IMR-90 (cell line): Measurements from ENCODE around the gene DNAJC3.

ENCODE experiments used
- FOS ChIP-seq: fragments of 150-350 bp; IDR thresholded peaks from 2 replicates; pipeline ENCODE4 v1.6.1; 2016; ENCODE audit warnings: low read depth, low read length
- MAFK ChIP-seq: IDR thresholded peaks from 2 replicates; pipeline ENCODE4 v1.6.1; 2012; ENCODE audit warnings: low read depth, low read length, improper control_type of control experiment
- MXI1 ChIP-seq: IDR thresholded peaks from 2 replicates; pipeline ENCODE4 v1.6.1; 2012; ENCODE audit warnings: low read depth, mild to moderate bottlenecking, low read length, moderate library complexity, borderline replicate concordance
- NFE2L2 ChIP-seq: fragments of 150-350 bp; IDR thresholded peaks from 2 replicates; pipeline ENCODE4 v1.6.1; 2016; ENCODE audit warnings: low read depth, mild to moderate bottlenecking, low read length
- POLR2A ChIP-seq: IDR thresholded peaks from 2 replicates; pipeline ENCODE4 v1.6.1; 2012; ENCODE audit warnings: mild to moderate bottlenecking, low read depth, low read length
- RAD21 ChIP-seq: IDR thresholded peaks from 2 replicates; pipeline ENCODE4 v1.6.1; 2012; ENCODE audit warnings: low read length, improper control_type of control experiment
- RFX5 ChIP-seq: IDR thresholded peaks from 2 replicates; pipeline ENCODE4 v1.8.0; 2012; ENCODE audit warnings: low read depth, mild to moderate bottlenecking, low read length, moderate library complexity
- SMC3 ChIP-seq: fragments of 150-350 bp; IDR thresholded peaks from 2 replicates; pipeline ENCODE4 v1.6.1; 2016; ENCODE audit warnings: low read depth, mild to moderate bottlenecking, antibody characterized with exemption, low read length, moderate library complexity
- TF ChIP-seq, protein P1 (sequence below): conservative IDR thresholded peaks from 2 replicates; pipeline ENCODE4 v1.5.1; 2012; ENCODE audit warnings: mild to moderate bottlenecking, low read depth, low read length, improper control_type of control experiment
- TF ChIP-seq, protein P2 (sequence below): fragments of 150-350 bp; IDR thresholded peaks from 2 replicates; pipeline ENCODE4 v1.6.1; 2017; ENCODE audit warnings: mild to moderate bottlenecking, antibody characterized with exemption, low read length, low read depth
- TF ChIP-seq, protein P3 (sequence below): fragments of 150-350 bp; IDR thresholded peaks from 2 replicates; pipeline ENCODE4 v1.6.1; 2016; ENCODE audit warnings: low read depth, mild to moderate bottlenecking, low read length, moderate library complexity, borderline replicate concordance

GRCh38 chr13:95660981-95661581, 15.9 kb upstream of the DNAJC3 start:
- TF ChIP-seq, protein P1, sequence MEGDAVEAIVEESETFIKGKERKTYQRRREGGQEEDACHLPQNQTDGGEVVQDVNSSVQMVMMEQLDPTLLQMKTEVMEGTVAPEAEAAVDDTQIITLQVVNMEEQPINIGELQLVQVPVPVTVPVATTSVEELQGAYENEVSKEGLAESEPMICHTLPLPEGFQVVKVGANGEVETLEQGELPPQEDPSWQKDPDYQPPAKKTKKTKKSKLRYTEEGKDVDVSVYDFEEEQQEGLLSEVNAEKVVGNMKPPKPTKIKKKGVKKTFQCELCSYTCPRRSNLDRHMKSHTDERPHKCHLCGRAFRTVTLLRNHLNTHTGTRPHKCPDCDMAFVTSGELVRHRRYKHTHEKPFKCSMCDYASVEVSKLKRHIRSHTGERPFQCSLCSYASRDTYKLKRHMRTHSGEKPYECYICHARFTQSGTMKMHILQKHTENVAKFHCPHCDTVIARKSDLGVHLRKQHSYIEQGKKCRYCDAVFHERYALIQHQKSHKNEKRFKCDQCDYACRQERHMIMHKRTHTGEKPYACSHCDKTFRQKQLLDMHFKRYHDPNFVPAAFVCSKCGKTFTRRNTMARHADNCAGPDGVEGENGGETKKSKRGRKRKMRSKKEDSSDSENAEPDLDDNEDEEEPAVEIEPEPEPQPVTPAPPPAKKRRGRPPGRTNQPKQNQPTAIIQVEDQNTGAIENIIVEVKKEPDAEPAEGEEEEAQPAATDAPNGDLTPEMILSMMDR, result peak; percentile 67
- TF ChIP-seq, protein P2, sequence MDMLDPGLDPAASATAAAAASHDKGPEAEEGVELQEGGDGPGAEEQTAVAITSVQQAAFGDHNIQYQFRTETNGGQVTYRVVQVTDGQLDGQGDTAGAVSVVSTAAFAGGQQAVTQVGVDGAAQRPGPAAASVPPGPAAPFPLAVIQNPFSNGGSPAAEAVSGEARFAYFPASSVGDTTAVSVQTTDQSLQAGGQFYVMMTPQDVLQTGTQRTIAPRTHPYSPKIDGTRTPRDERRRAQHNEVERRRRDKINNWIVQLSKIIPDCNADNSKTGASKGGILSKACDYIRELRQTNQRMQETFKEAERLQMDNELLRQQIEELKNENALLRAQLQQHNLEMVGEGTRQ, result no peak
- TF ChIP-seq NFE2L2 (no peak), POLR2A (no peak), FOS (no peak), SMC3 (peak; percentile 74), RAD21 (peak; percentile 65), RFX5 (no peak), MXI1 (no peak), MAFK (no peak)
- TF ChIP-seq, protein P3, sequence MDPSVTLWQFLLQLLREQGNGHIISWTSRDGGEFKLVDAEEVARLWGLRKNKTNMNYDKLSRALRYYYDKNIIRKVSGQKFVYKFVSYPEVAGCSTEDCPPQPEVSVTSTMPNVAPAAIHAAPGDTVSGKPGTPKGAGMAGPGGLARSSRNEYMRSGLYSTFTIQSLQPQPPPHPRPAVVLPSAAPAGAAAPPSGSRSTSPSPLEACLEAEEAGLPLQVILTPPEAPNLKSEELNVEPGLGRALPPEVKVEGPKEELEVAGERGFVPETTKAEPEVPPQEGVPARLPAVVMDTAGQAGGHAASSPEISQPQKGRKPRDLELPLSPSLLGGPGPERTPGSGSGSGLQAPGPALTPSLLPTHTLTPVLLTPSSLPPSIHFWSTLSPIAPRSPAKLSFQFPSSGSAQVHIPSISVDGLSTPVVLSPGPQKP, result no peak
